SK-N-SH treated with all-trans-retinoic acid at 6 μM for 48 hours (cell line): Measurements from ENCODE around the gene LINC00237.

Experiments
- OSR1 ChIP-seq: fragments of 250-450 bp; sonication (Bioruptor Pico); IDR thresholded peaks from 2 replicates; pipeline ENCODE4 v1.8.0; 2022; ENCODE audit warnings: moderate library complexity, mild to moderate bottlenecking, inconsistent platforms
- SNAI2 ChIP-seq: fragments of 250-450 bp; sonication (Bioruptor Pico); IDR thresholded peaks from 2 replicates; pipeline ENCODE4 v1.5.0; 2020; ENCODE audit warnings: mild to moderate bottlenecking, moderate library complexity
- ZFP3 ChIP-seq: fragments of 250-450 bp; sonication (Bioruptor Pico); IDR thresholded peaks from 2 replicates; pipeline ENCODE4 v1.5.0; 2020; ENCODE audit warnings: mild to moderate bottlenecking, moderate library complexity
- ZNF565 ChIP-seq: fragments of 450-650 bp; formaldehyde crosslinking; conservative IDR thresholded peaks from 2 replicates; pipeline ENCODE4 v1.5.0; 2020; ENCODE audit warnings: low read depth, mild to moderate bottlenecking, moderate library complexity
- ZNF70 ChIP-seq: fragments of 450-650 bp; formaldehyde crosslinking; IDR thresholded peaks from 2 replicates; pipeline ENCODE4 v1.5.0; 2020; ENCODE audit warnings: mild to moderate bottlenecking, moderate library complexity
- ZNF8 ChIP-seq: fragments of 450-650 bp; formaldehyde crosslinking; IDR thresholded peaks from 2 replicates; pipeline ENCODE4 v1.5.0; 2020; ENCODE audit warnings: mild to moderate bottlenecking, moderate library complexity
- TF ChIP-seq, protein P1 (sequence below): fragments of 250-450 bp; sonication (Bioruptor Pico); IDR thresholded peaks from 2 replicates; pipeline ENCODE4 v1.5.1; 2020; ENCODE audit warnings: low read depth, mild to moderate bottlenecking, moderate library complexity
- TF ChIP-seq, protein P2 (sequence below): fragments of 250-450 bp; sonication (Bioruptor Pico); IDR thresholded peaks from 2 replicates; pipeline ENCODE4 v1.8.0; 2020; ENCODE audit warnings: mild to moderate bottlenecking, moderate library complexity, borderline replicate concordance
- TF ChIP-seq, protein P3 (sequence below): fragments of 250-450 bp; sonication (Bioruptor Pico); IDR thresholded peaks from 2 replicates; pipeline ENCODE4 v1.5.0; 2020; ENCODE audit warnings: mild to moderate bottlenecking, moderate library complexity

DNA sequence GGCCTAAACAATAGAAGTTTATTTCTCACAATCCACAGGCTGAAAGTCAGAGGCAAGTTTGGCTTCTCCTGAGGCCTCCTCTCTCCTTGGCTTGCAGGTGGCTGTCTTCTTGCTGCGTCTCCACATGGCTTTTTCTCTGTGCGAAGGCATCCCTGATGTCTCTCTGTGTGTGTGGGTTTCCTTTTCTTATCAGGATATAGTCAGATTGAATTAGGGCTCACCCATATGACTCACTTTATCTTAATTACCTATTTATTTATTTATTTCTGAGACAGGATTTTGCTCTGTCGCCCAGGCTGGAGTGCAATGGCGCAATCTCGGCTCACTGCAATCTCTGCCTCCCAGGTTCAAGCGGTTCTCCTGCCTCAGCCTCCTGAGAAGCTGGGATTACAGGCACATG, 30.7 kb downstream of the LINC00237 start:
- TF ChIP-seq, protein P1, sequence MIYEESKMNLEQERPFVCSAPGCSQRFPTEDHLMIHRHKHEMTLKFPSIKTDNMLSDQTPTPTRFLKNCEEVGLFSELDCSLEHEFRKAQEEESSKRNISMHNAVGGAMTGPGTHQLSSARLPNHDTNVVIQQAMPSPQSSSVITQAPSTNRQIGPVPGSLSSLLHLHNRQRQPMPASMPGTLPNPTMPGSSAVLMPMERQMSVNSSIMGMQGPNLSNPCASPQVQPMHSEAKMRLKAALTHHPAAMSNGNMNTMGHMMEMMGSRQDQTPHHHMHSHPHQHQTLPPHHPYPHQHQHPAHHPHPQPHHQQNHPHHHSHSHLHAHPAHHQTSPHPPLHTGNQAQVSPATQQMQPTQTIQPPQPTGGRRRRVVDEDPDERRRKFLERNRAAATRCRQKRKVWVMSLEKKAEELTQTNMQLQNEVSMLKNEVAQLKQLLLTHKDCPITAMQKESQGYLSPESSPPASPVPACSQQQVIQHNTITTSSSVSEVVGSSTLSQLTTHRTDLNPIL (CRISPR knock-in tag) = no peak
- no peak for TF ChIP-seq OSR1 (CRISPR knock-in tag)
- no peak for TF ChIP-seq ZNF8 (CRISPR knock-in tag)
- TF ChIP-seq ZNF70 (CRISPR knock-in tag) = no peak
- TF ChIP-seq, protein P2, sequence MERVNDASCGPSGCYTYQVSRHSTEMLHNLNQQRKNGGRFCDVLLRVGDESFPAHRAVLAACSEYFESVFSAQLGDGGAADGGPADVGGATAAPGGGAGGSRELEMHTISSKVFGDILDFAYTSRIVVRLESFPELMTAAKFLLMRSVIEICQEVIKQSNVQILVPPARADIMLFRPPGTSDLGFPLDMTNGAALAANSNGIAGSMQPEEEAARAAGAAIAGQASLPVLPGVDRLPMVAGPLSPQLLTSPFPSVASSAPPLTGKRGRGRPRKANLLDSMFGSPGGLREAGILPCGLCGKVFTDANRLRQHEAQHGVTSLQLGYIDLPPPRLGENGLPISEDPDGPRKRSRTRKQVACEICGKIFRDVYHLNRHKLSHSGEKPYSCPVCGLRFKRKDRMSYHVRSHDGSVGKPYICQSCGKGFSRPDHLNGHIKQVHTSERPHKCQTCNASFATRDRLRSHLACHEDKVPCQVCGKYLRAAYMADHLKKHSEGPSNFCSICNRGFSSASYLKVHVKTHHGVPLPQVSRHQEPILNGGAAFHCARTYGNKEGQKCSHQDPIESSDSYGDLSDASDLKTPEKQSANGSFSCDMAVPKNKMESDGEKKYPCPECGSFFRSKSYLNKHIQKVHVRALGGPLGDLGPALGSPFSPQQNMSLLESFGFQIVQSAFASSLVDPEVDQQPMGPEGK = no peak
- 0 out of 2 replicates have a peak, but pooled peaks have one; percentile 48 for TF ChIP-seq ZFP3 (CRISPR knock-in tag)
- no peak for TF ChIP-seq SNAI2 (CRISPR knock-in tag)
- TF ChIP-seq ZNF565 (CRISPR knock-in tag) = no peak
- TF ChIP-seq, protein P3, sequence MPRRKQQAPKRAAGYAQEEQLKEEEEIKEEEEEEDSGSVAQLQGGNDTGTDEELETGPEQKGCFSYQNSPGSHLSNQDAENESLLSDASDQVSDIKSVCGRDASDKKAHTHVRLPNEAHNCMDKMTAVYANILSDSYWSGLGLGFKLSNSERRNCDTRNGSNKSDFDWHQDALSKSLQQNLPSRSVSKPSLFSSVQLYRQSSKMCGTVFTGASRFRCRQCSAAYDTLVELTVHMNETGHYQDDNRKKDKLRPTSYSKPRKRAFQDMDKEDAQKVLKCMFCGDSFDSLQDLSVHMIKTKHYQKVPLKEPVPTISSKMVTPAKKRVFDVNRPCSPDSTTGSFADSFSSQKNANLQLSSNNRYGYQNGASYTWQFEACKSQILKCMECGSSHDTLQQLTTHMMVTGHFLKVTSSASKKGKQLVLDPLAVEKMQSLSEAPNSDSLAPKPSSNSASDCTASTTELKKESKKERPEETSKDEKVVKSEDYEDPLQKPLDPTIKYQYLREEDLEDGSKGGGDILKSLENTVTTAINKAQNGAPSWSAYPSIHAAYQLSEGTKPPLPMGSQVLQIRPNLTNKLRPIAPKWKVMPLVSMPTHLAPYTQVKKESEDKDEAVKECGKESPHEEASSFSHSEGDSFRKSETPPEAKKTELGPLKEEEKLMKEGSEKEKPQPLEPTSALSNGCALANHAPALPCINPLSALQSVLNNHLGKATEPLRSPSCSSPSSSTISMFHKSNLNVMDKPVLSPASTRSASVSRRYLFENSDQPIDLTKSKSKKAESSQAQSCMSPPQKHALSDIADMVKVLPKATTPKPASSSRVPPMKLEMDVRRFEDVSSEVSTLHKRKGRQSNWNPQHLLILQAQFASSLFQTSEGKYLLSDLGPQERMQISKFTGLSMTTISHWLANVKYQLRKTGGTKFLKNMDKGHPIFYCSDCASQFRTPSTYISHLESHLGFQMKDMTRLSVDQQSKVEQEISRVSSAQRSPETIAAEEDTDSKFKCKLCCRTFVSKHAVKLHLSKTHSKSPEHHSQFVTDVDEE (CRISPR knock-in tag) = no peak
